ENCODE results near the gene NXPH2.
"Not testable (repeated sequence)": the region's sequence is repeated elsewhere in the genome, so short reads cannot be mapped to it uniquely, and the experiment has no call there.

Gene NXPH2

GRCh38 chr2:138752197-138752956 is 27.8 kb downstream of the NXPH2 start:
- no peak for DNase-seq

GRCh38 chr2:138744713-138745112 is 35.5 kb downstream of the NXPH2 start:
- no peak for DNase-seq

GRCh38 chr2:138742441-138743057 is 37.6 kb downstream of the NXPH2 start:
- no peak for DNase-seq

- DNase-seq = no peak
Measured at GRCh38 chr2:138741851-138742250, 38.3 kb downstream of the NXPH2 start.

GRCh38 chr2:138737009-138737554 is 43.1 kb downstream of the NXPH2 start:
- DNase-seq = not testable (repeated sequence)

- no peak for DNase-seq
Measured at GRCh38 chr2:138732651-138733050, 47.5 kb downstream of the NXPH2 start.

GRCh38 chr2:138730497-138731030 is 49.6 kb downstream of the NXPH2 start:
- no peak for DNase-seq

- DNase-seq = no peak
Measured at GRCh38 chr2:138727956-138728355, 52.2 kb downstream of the NXPH2 start.

GRCh38 chr2:138726681-138727080 is 53.5 kb downstream of the NXPH2 start:
- no peak for DNase-seq

- no peak for DNase-seq
Measured at GRCh38 chr2:138724729-138725459, 55.3 kb downstream of the NXPH2 start.

GRCh38 chr2:138724327-138724726 is 55.9 kb downstream of the NXPH2 start:
- DNase-seq = no peak

GRCh38 chr2:138723196-138723987 is 56.8 kb downstream of the NXPH2 start:
- no peak for DNase-seq

GRCh38 chr2:138722316-138722715 is 57.9 kb downstream of the NXPH2 start:
- DNase-seq = no peak

GRCh38 chr2:138720035-138720838 is 60.0 kb downstream of the NXPH2 start:
- no peak for DNase-seq

- DNase-seq = no peak
Measured at GRCh38 chr2:138718405-138718804, 61.8 kb downstream of the NXPH2 start.

GRCh38 chr2:138716183-138716582 is 64.0 kb downstream of the NXPH2 start:
- no peak for DNase-seq

GRCh38 chr2:138713504-138713903 is 66.7 kb downstream of the NXPH2 start:
- no peak for DNase-seq

GRCh38 chr2:138713069-138713496 is 67.1 kb downstream of the NXPH2 start:
- no peak for DNase-seq

GRCh38 chr2:138712212-138712979 is 67.8 kb downstream of the NXPH2 start:
- DNase-seq = no peak

- no peak for DNase-seq
Measured at GRCh38 chr2:138711812-138712211, 68.4 kb downstream of the NXPH2 start.

Data from CD4-positive, alpha-beta T cell treated with Interleukin-17A for 1 hour (primary cell).